22Rv1 (cell line): ENCODE results near the gene CACNB2.

Experiments used
- H3K27ac ChIP-seq: fragments of 450-650 bp; 2 replicates; pipeline ENCODE4 v1.5.1; 2017
- CTCF ChIP-seq: fragments of 450-650 bp; IDR thresholded peaks from 2 replicates; pipeline ENCODE4 v1.5.1; 2017; ENCODE audit warnings: mild to moderate bottlenecking
- ZFX ChIP-seq: fragments of 450-650 bp; IDR thresholded peaks from 2 replicates; pipeline ENCODE4 v1.6.1; 2017; ENCODE audit warnings: antibody characterized with exemption, borderline replicate concordance

The CACNB2 gene

GRCh38 chr10:18230794-18231193 lies 90.6 kb downstream of the CACNB2 start:
- no peak overlapping the region for H3K27ac ChIP-seq
- no peak for TF ChIP-seq ZFX
- no peak for TF ChIP-seq CTCF

- H3K27ac ChIP-seq = no peak overlapping the region
- TF ChIP-seq CTCF (no peak), ZFX (no peak)
Observed at GRCh38 chr10:18231480-18231879, 91.3 kb downstream of the CACNB2 start.

GRCh38 chr10:18233775-18234174 lies 93.6 kb downstream of the CACNB2 start:
- no peak overlapping the region for H3K27ac ChIP-seq
- TF ChIP-seq ZFX = no peak
- TF ChIP-seq CTCF = peak; percentile 32

- no peak overlapping the region for H3K27ac ChIP-seq
- TF ChIP-seq CTCF = no peak
- no peak for TF ChIP-seq ZFX
Observed at GRCh38 chr10:18235477-18235876, 95.3 kb downstream of the CACNB2 start.

- TF ChIP-seq ZFX (no peak), CTCF (no peak)
- H3K27ac ChIP-seq = no peak overlapping the region
Observed at GRCh38 chr10:18236756-18237155, 96.5 kb downstream of the CACNB2 start.

GRCh38 chr10:18238870-18239485 lies 98.8 kb downstream of the CACNB2 start:
- H3K27ac ChIP-seq = no peak overlapping the region
- TF ChIP-seq ZFX (no peak), CTCF (peak; percentile 81)

GRCh38 chr10:18240185-18240882 lies 100.1 kb downstream of the CACNB2 start:
- H3K27ac ChIP-seq = no peak overlapping the region
- TF ChIP-seq ZFX (no peak), CTCF (no peak)
